Progenitor cell of endocrine pancreas (in vitro differentiated cells): ENCODE measurements around the gene STIM1. TPM values are rescaled to one million over a fixed set of nuclear protein-coding genes. Genes with fewer than 3 reads are reported as not detected.

Experiments
- DNase-seq: peaks from one replicate; pipeline ENCODE4 v3.0.0; 2021; ENCODE audit warnings: low spot score; ENCODE audit not compliant: unreplicated experiment
- H3K27ac Mint-ChIP-seq: 2 replicates; pipeline ENCODE4 v1.8.0; 2021; ENCODE audit warnings: mild to moderate bottlenecking, moderate library complexity, mixed read lengths
- H3K27me3 Mint-ChIP-seq: 2 replicates; pipeline ENCODE4 v1.8.0; 2021; ENCODE audit warnings: mixed read lengths
- H3K36me3 Mint-ChIP-seq: 2 replicates; pipeline ENCODE4 v1.8.0; 2022; ENCODE audit warnings: mixed read lengths; ENCODE audit not compliant: insufficient read depth
- H3K4me1 Mint-ChIP-seq: 2 replicates; pipeline ENCODE4 v1.8.0; 2021; ENCODE audit warnings: low read depth, mixed read lengths
- H3K4me3 Mint-ChIP-seq: 2 replicates; pipeline ENCODE4 v1.8.0; 2021; ENCODE audit warnings: low read depth, mild to moderate bottlenecking, moderate library complexity, mixed read lengths
- H3K9me3 Mint-ChIP-seq: 2 replicates; pipeline ENCODE4 v1.8.0; 2021; ENCODE audit warnings: low read depth, mixed read lengths
- CTCF ChIP-seq: fragments of 200-600 bp; sonication (generic); IDR thresholded peaks from one replicate; pipeline ENCODE4 v1.5.0; 2021; ENCODE audit warnings: antibody characterized with exemption, mild to moderate bottlenecking; ENCODE audit not compliant: unreplicated experiment
- total RNA-seq: library from RNA; stranded (reverse); gene quantifications from 2 replicates; pipeline ENCODE4 v1.2.1, GENCODE V29; 2021

The STIM1 gene
- total RNA-seq, 1 donor from 2014 or later, result 27.2 TPM

- no peak for TF ChIP-seq CTCF
- no peaks in the 10 kb centered on the region for H3K27me3 Mint-ChIP-seq
- DNase-seq, result no peak
- H3K9me3 Mint-ChIP-seq, result no peaks in the 10 kb centered on the region
- H3K36me3 Mint-ChIP-seq, result peaks cover 3% of the 10 kb centered on the region
- no peak overlapping the region for H3K27ac Mint-ChIP-seq
- no peak overlapping the region for H3K4me3 Mint-ChIP-seq
- peaks cover 4% of the 10 kb centered on the region for H3K4me1 Mint-ChIP-seq
Observed at GRCh38 chr11:3820971-3821370, 34.5 kb upstream of the STIM1 start.

DNA sequence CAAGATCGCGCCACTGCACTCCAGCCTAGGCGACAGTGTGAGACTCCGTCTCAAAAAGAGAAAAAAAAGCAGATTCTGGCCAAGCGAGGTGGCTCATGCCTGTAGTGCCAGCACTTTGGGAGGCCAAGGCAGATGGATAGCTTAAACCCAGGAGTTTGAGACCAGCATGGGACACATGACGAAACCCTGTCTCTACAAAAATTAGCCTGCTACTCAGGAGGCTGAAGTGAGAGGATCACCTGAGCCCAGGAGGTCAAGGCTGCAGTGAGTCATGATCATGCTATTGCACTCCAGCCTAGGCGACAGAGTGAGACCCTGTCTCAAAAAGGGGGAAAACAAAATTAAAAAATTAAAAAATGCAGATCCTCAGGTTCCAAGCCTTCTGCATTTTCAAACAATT lies 33.2 kb upstream of the STIM1 start:
- no peak for DNase-seq
- Mint-ChIP-seq H3K9me3 (no peaks in the 10 kb centered on the region), H3K4me3 (no peak overlapping the region), H3K36me3 (peaks cover 5% of the 10 kb centered on the region), H3K27ac (no peak overlapping the region), H3K4me1 (no peaks in the 10 kb centered on the region), H3K27me3 (no peaks in the 10 kb centered on the region)
- TF ChIP-seq CTCF, result no peak

DNA sequence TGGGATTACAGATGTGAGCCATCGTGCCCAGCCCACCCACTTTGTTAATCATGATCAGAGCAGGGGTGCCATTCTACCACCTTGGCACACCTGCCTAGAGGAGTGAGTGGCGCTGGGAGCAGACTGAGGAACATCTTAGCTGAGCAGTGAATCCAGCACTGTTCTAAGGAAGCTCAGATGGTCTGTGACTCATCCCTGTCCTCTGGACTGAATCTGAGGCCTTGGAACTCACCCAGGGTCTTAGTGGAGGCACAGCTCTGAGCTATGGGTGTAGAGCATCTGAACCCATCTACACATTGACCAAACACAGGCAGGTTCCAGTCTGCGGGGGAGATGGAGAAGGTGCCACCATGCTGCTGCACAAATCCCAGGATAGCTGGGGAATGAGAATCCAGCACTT lies 32.2 kb upstream of the STIM1 start:
- Mint-ChIP-seq H3K9me3 (no peaks in the 10 kb centered on the region), H3K4me1 (no peaks in the 10 kb centered on the region), H3K27me3 (no peaks in the 10 kb centered on the region), H3K36me3 (peaks cover 7% of the 10 kb centered on the region), H3K4me3 (no peak overlapping the region), H3K27ac (no peak overlapping the region)
- DNase-seq, result no peak
- no peak for TF ChIP-seq CTCF

- peak overlapping the region; percentile 39 for H3K27ac Mint-ChIP-seq
- no peaks in the 10 kb centered on the region for H3K27me3 Mint-ChIP-seq
- H3K4me1 Mint-ChIP-seq, result no peaks in the 10 kb centered on the region
- H3K36me3 Mint-ChIP-seq, result peaks cover 7% of the 10 kb centered on the region
- H3K9me3 Mint-ChIP-seq, result no peaks in the 10 kb centered on the region
- H3K4me3 Mint-ChIP-seq, result no peak overlapping the region
- no peak for DNase-seq
- TF ChIP-seq CTCF, result no peak
Observed at GRCh38 chr11:3823762-3824506, 31.5 kb upstream of the STIM1 start.

GRCh38 chr11:3824714-3825472 lies 30.6 kb upstream of the STIM1 start:
- Mint-ChIP-seq H3K27ac (no peak overlapping the region), H3K4me1 (no peaks in the 10 kb centered on the region), H3K27me3 (no peaks in the 10 kb centered on the region)

More at GRCh38 chr11:3824714-3825472, 30.6 kb upstream of the STIM1 start:
- DNase-seq, result peak; percentile 48
- H3K9me3 Mint-ChIP-seq, result no peaks in the 10 kb centered on the region
- peak; percentile 66 for TF ChIP-seq CTCF
- H3K4me3 Mint-ChIP-seq, result no peak overlapping the region
- peaks cover 7% of the 10 kb centered on the region for H3K36me3 Mint-ChIP-seq
